Liver (tissue), 3 donors: ENCODE measurements around the gene ATP6V0E1.

ENCODE experiments used
- CTCF ChIP-seq: fragments of 150-350 bp; IDR thresholded peaks from 2 replicates; pipeline ENCODE4 v1.5.1; 2017; ENCODE audit warnings: improper control_type of control experiment, low read depth, low read length; ENCODE audit not compliant: missing input control
- EGR1 ChIP-seq, 2 donors: IDR thresholded peaks; 2 replicates each; pipeline ENCODE4 v1.6.1; 2016 to 2018; ENCODE audit warnings: antibody characterized with exemption in 2 of 2, low read depth in 2 of 2
- FOXA1 ChIP-seq: IDR thresholded peaks from 2 replicates; pipeline ENCODE4 v1.6.1; 2016; ENCODE audit warnings: antibody characterized with exemption
- HNF4G ChIP-seq: IDR thresholded peaks from 2 replicates; pipeline ENCODE4 v1.6.1; 2016; ENCODE audit warnings: antibody characterized with exemption
- MAX ChIP-seq: IDR thresholded peaks from 2 replicates; pipeline ENCODE4 v1.6.1; 2016; ENCODE audit warnings: antibody characterized with exemption
- RAD21 ChIP-seq, 2 donors: IDR thresholded peaks; 2 replicates each; pipeline ENCODE4 v1.6.1; 2016; ENCODE audit warnings: antibody characterized with exemption in 2 of 2, mild to moderate bottlenecking in 2 of 2
- REST ChIP-seq: IDR thresholded peaks from 2 replicates; pipeline ENCODE4 v1.6.1; 2016; ENCODE audit warnings: antibody characterized with exemption, mild to moderate bottlenecking
- SP1 ChIP-seq: IDR thresholded peaks from 2 replicates; pipeline ENCODE4 v1.6.1; 2018; ENCODE audit warnings: antibody characterized with exemption, mild to moderate bottlenecking
- TAF1 ChIP-seq: conservative IDR thresholded peaks from 2 replicates; pipeline ENCODE4 v1.6.1; 2016; ENCODE audit warnings: antibody characterized with exemption, mild to moderate bottlenecking
- YY1 ChIP-seq: IDR thresholded peaks from 2 replicates; pipeline ENCODE4 v1.6.1; 2016; ENCODE audit warnings: antibody characterized with exemption, mild to moderate bottlenecking
- ZBTB33 ChIP-seq: IDR thresholded peaks from 2 replicates; pipeline ENCODE4 v1.6.1; 2016; ENCODE audit warnings: antibody characterized with exemption
- donor health status: healthy.
- donor health status: healthy.

GRCh38 chr5:173025651-173026050 lies 42.1 kb downstream of the ATP6V0E1 start:
- no peak for TF ChIP-seq CTCF
- TF ChIP-seq SP1 = no peak
- TF ChIP-seq EGR1 (IDR thresholded peaks at IDR 0.05; ENCODE audit: low read depth in 2 of 2) = no peak
- no peak for TF ChIP-seq YY1
- no peak for TF ChIP-seq REST
- TF ChIP-seq RAD21 (IDR thresholded peaks at IDR 0.05) = no peak
- TF ChIP-seq HNF4G = no peak
- no peak for TF ChIP-seq TAF1
- TF ChIP-seq MAX = no peak
- TF ChIP-seq ZBTB33 = no peak
- no peak for TF ChIP-seq FOXA1
